ENCODE measurements around the gene FRMPD4.

The FRMPD4 gene

GRCh38 chrX:12307961-12308360, 169.7 kb downstream of the FRMPD4 start:
- no peak for DNase-seq

DNA sequence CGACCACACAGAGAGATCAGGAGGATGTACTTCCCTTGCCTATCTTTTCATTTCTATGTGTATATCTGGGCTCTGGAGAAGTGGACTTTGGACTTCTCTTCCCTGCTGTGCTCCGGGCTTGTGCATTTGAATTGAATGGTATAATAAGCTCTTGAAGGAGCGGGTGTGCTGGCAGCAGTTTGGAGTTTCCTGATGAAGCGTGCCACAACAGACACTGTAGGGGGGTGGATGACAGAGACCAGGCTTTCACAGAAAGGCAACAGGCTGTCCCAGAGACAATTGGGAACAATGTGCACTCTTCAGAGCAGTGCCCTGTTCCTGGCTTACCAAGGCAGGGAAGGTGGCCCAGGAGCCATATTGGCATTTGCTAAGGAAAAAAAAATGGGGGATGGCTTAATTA, 170.1 kb downstream of the FRMPD4 start:
- no peak for DNase-seq

- DNase-seq = no peak
Measured at GRCh38 chrX:12309040-12309743, 170.9 kb downstream of the FRMPD4 start.

GRCh38 chrX:12309744-12310076, 171.4 kb downstream of the FRMPD4 start:
- no peak for DNase-seq

DNA sequence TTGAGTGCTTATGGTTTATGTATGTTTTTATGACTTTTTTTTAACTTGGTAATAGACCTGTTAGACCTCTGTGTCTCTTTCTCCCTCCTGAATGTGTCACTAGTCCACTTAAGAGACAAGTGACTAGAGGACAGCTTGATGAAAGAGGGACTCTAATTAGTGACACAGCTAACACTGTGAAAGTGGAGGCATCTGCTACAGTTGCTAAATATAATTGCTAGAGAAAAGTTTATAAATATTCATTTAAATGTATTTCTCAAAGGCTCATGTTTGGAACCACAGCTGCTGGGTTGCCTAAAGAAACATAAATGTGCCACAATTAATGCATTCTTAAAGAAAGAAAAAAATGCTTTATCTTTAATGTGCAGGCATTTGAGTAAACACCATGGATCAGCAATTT, 176.4 kb downstream of the FRMPD4 start:
- DNase-seq = no peak

DNA sequence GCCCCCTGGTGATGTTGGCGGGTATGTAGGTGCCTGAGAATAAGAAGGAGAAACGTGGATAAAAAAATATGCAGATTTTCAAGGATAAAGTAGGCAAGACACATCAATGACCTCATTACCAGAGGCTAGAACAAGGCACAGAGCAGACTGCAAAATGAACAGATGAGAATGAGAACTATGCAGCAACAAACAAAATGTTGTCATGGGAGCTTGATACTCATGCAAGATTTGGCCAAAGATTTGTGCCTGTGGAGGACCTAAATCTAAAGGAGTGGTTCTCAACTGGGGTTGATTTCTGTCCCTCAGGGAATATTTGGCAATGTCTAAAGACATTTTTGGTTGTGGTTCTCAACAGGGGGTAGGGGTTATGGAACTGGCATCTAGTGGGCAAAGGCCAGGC, 177.3 kb downstream of the FRMPD4 start:
- no peak for DNase-seq

- DNase-seq = peak; percentile 22
Measured at GRCh38 chrX:12319003-12319519, 180.8 kb downstream of the FRMPD4 start.

GRCh38 chrX:12319992-12320391, 181.7 kb downstream of the FRMPD4 start:
- DNase-seq = no peak

- no peak for DNase-seq
Measured at GRCh38 chrX:12322031-12322430, 183.8 kb downstream of the FRMPD4 start.

- DNase-seq = no peak
Measured at GRCh38 chrX:12325171-12325570, 186.9 kb downstream of the FRMPD4 start.

- no peak for DNase-seq
Measured at GRCh38 chrX:12327836-12328235, 189.6 kb downstream of the FRMPD4 start.

- no peak for DNase-seq
Measured at GRCh38 chrX:12329476-12329875, 191.2 kb downstream of the FRMPD4 start.

DNA sequence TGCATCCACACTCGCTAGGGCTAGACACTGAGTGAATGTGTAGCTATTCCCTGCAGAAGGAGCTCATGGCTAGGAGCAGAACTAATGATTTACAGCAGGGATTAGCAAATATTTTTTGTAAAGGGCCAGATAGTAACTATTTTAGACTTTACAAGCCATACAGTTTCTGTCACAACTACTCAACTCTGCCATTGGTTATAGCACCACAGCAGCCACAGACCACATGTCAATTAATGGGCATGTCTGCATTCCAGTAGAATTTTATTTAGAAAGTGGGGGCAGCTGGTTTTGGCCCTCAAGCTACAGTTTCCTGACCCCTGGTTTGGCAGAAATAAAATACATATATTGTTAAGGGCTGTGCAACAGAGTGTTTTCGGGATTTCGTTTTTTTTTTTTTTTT, 192.6 kb downstream of the FRMPD4 start:
- no peak for DNase-seq

DNA sequence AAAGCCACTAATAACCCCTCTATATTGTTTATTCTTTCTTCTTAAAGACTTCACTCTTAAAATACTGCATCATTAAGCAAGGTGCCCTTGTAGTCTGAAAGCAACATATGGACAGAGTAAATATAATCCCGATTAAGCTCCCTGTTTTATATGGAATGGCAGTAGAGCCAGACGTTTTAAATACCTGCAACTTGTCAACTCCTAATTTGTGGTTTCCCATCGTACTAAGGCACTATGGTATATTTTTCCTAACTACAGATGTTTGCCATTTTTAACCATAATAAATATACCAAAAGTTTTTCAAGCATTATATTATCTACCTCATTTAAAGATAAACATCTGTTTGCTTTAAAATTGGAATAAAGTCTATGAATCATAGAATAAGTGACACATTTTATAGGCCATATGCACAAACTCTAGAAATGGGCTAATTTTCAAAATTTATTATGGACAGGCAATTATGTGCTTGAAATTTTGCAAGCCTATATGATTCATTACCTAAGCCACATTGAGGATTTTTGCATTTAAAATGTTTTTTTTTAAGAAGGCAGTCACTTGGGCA, 194.6 kb downstream of the FRMPD4 start:
- no peak for DNase-seq

GRCh38 chrX:12339921-12340320, 201.6 kb downstream of the FRMPD4 start:
- DNase-seq = no peak

- no peak for DNase-seq
Measured at GRCh38 chrX:12344954-12345353, 206.7 kb downstream of the FRMPD4 start.

DNA sequence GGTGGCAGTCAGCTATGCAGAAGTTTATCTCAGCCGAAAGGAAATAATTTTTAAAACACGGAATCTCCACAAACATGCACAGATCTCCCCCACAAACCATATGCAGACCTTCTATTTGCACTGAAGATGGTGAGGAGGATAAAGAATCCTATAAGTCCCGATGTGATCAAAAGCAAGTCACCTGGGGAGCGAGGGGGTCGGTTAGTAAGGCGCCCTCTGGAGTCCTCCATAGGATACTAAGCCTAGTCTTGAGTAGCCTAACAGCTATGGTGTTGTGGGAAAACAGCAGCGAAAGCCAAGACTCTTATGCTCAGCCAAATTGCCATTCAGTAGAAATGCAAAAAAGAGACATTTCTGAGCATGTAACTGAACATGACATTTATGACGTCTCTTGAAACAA, 210.9 kb downstream of the FRMPD4 start:
- no peak for DNase-seq

- DNase-seq = no peak
Measured at GRCh38 chrX:12352922-12353321, 214.6 kb downstream of the FRMPD4 start.

DNA sequence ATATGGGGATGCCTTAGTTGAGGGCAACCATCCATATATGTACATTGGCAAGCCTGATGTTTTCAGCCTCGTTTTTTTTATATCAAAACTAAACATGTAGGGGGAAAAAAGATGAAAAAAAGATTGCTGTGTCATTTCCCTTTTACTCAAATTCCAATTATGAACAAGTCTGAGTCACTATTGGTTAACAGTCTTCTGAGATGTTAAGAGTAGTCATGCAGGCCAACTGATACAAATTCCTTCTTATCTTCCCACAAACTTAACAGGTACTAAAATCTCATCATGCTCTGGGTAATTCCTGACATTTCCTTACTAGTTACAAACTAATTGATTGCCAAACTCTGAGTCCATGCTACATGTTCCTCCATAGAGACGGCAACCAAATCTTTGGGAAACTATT, 222.1 kb downstream of the FRMPD4 start:
- no peak for DNase-seq

- DNase-seq = no peak
Measured at GRCh38 chrX:12360986-12361598, 222.8 kb downstream of the FRMPD4 start.

- no peak for DNase-seq
Measured at GRCh38 chrX:12363216-12363615, 224.9 kb downstream of the FRMPD4 start.

DNA sequence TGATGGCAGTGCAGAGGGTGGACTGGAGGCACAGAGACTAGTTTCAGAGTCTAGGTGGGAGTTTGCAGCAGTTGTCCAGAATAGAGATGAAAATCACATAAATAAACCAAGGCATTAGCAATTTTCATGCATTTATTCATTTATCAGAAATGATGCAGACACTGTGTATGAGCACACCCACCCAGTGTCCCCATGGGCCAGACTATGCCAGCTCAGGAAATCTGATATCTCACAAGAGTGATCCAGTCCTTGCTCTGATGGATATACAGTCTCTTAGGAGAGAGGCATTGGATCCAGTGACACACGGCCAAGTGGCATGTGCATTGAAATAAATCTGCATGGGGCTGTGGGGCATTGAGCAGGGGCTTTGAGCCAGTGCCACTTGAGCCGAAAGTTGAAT, 228.2 kb downstream of the FRMPD4 start:
- no peak for DNase-seq

DNA sequence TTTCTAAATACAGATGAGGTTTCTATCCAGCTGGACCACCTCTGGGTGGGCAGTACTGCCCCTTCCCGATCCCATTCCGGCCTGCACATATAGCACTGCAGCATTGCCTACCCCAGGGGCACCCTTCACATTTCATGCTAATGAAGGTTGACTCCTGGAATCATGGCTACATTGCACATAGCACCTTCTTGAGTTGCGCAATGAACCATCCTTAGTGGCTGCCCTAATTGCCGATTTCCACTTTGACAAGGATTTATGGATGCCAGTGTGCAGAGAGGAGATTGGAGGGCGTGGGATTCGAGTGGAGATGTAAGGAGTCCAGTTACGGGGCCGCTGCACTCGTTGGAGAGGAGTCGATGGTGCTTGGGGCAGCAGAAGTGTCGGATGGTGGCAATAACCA, 229.0 kb downstream of the FRMPD4 start:
- DNase-seq = no peak

- no peak for DNase-seq
Measured at GRCh38 chrX:12370497-12370986, 232.3 kb downstream of the FRMPD4 start.
